Neural progenitor cell (in vitro differentiated cells): ENCODE data around the gene GTPBP6. TPM values are rescaled to one million over a fixed set of nuclear protein-coding genes. Genes with fewer than 3 reads are reported as not detected.

Source experiments
- DNase-seq: peaks from one replicate; pipeline ENCODE4 v3.0.0-alpha.2; 2016; ENCODE audit warnings: low spot score
- H2AFZ ChIP-seq: fragments of 200-600 bp; sonication (generic); replicated peaks from 2 replicates; pipeline ENCODE4 v1.6.1; 2016; ENCODE audit warnings: antibody characterized with exemption
- H3F3A ChIP-seq: fragments of 200-600 bp; sonication (generic); 2 replicates; pipeline ENCODE4 v1.6.1; 2016; ENCODE audit warnings: antibody characterized with exemption, low read depth
- H3K27ac ChIP-seq: fragments of 200-600 bp; sonication (generic); 2 replicates; pipeline ENCODE4 v1.5.1; 2016; ENCODE audit warnings: mild to moderate bottlenecking
- H3K27me3 ChIP-seq: fragments of 200-600 bp; sonication (generic); 2 replicates; pipeline ENCODE4 v1.6.1; 2016; ENCODE audit warnings: mild to moderate bottlenecking, moderate library complexity
- H3K36me3 ChIP-seq: fragments of 200-600 bp; sonication (generic); 2 replicates; pipeline ENCODE4 v1.5.1; 2016
- H3K4me1 ChIP-seq: fragments of 200-600 bp; sonication (generic); 2 replicates; pipeline ENCODE4 v1.6.1; 2016; ENCODE audit warnings: mixed run types
- H3K4me2 ChIP-seq: fragments of 200-600 bp; sonication (generic); 2 replicates; pipeline ENCODE4 v1.6.1; 2016
- H3K4me3 ChIP-seq: fragments of 200-600 bp; sonication (generic); 2 replicates; pipeline ENCODE4 v1.5.1; 2016
- H3K79me2 ChIP-seq: fragments of 200-600 bp; sonication (generic); 2 replicates; pipeline ENCODE4 v1.6.1; 2016; ENCODE audit warnings: low read depth
- H3K9ac ChIP-seq: fragments of 200-600 bp; sonication (generic); 2 replicates; pipeline ENCODE4 v1.6.1; 2016
- H3K9me3 ChIP-seq: fragments of 200-600 bp; sonication (generic); 2 replicates; pipeline ENCODE4 v1.5.1; 2016; ENCODE audit warnings: low read depth
- H4K20me1 ChIP-seq: fragments of 200-600 bp; sonication (generic); 2 replicates; pipeline ENCODE4 v1.6.1; 2016; ENCODE audit warnings: low read depth
- H3K27ac Mint-ChIP-seq: 3 replicates; pipeline ENCODE4 v1.8.0; 2021; ENCODE audit warnings: mixed read lengths
- H3K27me3 Mint-ChIP-seq: 2 replicates; pipeline ENCODE4 v1.8.0; 2022; ENCODE audit warnings: low read depth, mild to moderate bottlenecking, inconsistent platforms, moderate library complexity, mixed read lengths; ENCODE audit not compliant: insufficient read depth
- H3K36me3 Mint-ChIP-seq: 3 replicates; pipeline ENCODE4 v1.8.0; 2021; ENCODE audit warnings: mixed read lengths
- H3K4me1 Mint-ChIP-seq: 3 replicates; pipeline ENCODE4 v1.8.0; 2021; ENCODE audit warnings: mixed read lengths
- H3K4me3 Mint-ChIP-seq: 3 replicates; pipeline ENCODE4 v1.8.0; 2021; ENCODE audit warnings: mild to moderate bottlenecking, moderate library complexity, mixed read lengths
- H3K9me3 Mint-ChIP-seq: 3 replicates; pipeline ENCODE4 v1.8.0; 2020; ENCODE audit warnings: mixed read lengths
- EZH2 ChIP-seq: fragments of 200-600 bp; sonication (generic); IDR thresholded peaks from 2 replicates; pipeline ENCODE4 v1.6.1; 2017; ENCODE audit warnings: antibody characterized with exemption, mild to moderate bottlenecking, moderate library complexity
- EZH2phosphoT487 ChIP-seq: fragments of 200-600 bp; sonication (generic); IDR thresholded peaks from 2 replicates; pipeline ENCODE4 v1.6.1; 2017; ENCODE audit warnings: antibody characterized with exemption
- total RNA-seq: library from RNA; depleted of rRNA; stranded (reverse); fragments of >200 nt; gene quantifications from 2 replicates; pipeline ENCODE4 v1.2.3, GENCODE V29; 2015; ENCODE audit warnings: low replicate concordance
- TF ChIP-seq, protein P1 (sequence below): fragments of 200-600 bp; sonication (generic); IDR thresholded peaks from 2 replicates; pipeline ENCODE4 v1.5.1; 2017; ENCODE audit warnings: antibody characterized with exemption, mild to moderate bottlenecking

Gene GTPBP6, protein sequence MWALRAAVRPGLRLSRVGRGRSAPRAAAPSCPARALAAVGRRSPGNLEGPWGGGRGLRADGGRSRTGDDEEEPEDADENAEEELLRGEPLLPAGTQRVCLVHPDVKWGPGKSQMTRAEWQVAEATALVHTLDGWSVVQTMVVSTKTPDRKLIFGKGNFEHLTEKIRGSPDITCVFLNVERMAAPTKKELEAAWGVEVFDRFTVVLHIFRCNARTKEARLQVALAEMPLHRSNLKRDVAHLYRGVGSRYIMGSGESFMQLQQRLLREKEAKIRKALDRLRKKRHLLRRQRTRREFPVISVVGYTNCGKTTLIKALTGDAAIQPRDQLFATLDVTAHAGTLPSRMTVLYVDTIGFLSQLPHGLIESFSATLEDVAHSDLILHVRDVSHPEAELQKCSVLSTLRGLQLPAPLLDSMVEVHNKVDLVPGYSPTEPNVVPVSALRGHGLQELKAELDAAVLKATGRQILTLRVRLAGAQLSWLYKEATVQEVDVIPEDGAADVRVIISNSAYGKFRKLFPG
- 16.6 and 52.6 TPM in 2 replicates for total RNA-seq

DNA sequence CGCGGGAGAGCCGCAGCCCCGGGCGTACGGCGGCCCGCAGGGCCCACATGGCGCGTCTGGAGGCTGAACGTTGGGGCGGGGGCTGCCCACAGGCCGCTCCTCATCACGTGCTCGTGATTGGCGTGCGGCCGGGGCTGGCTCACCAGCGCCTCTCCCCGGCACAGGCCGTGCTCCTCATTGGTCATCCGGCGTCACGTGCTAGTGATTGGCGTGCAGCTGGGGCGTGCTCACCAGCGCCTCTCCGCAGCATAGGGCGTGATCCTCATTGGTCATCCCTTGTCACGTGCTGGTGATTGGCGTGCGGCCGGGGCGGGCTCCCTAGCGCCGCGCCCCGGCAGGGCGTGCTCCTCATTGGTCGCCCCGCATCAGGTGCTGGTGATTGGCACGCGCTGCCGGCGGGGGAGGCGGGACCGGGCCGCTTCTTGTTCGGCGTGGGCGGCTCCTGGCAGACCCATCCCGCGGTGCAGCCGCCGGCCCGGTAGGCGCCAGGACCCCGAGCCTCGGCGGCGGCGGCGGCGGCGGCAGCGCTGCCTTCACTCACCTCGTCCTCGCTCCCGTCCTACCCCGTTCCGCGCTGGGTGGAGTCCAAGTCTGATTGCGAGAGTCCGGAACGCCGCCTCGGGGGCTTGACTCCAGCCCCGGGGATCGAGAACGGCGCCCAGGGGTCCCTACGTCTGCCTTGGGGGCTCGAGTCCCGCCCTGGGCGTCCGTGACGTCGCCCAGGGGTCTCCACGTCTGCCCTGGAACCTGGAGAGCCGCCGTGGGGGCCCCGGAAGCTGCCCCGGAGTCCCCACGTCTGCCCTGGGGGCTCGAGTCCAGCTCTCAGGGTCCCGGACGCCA, at the start of gene GTPBP6:
Gene GTPBP6, minus strand, starts transcription at position 58 of the 840 bp plus-strand sequence. Its CDS starts 9 bp downstream, at position 49.
- H3K79me2 ChIP-seq, result peaks cover 32% of the 10 kb centered on the region
- peaks cover 1% of the 10 kb centered on the region for H3K36me3 Mint-ChIP-seq
- peak within 1 kb of the TSS; percentile 91 for H3K27ac ChIP-seq
- no peaks in the 10 kb centered on the region for H3K27me3 ChIP-seq
- H3F3A ChIP-seq, result peaks cover 26% of the 10 kb centered on the region
- peaks cover 7% of the 10 kb centered on the region for H3K4me1 ChIP-seq
- H3K9me3 ChIP-seq, result no peaks in the 10 kb centered on the region
- DNase-seq, result peak; percentile 100
- no peaks in the 10 kb centered on the region for H3K9me3 Mint-ChIP-seq
- H3K27ac Mint-ChIP-seq, result peak within 1 kb of the TSS; percentile 36
- H3K4me2 ChIP-seq, result peak within 1 kb of the TSS; percentile 98
- peak within 1 kb of the TSS; percentile 85 for H3K9ac ChIP-seq
- peak within 1 kb of the TSS; percentile 91 for H3K4me3 Mint-ChIP-seq
- H3K4me1 Mint-ChIP-seq, result peaks cover 13% of the 10 kb centered on the region
- no peak within 1 kb of the TSS for H2AFZ ChIP-seq
- no peak for TF ChIP-seq EZH2
- no peak for TF ChIP-seq EZH2phosphoT487
- TF ChIP-seq, protein P1, sequence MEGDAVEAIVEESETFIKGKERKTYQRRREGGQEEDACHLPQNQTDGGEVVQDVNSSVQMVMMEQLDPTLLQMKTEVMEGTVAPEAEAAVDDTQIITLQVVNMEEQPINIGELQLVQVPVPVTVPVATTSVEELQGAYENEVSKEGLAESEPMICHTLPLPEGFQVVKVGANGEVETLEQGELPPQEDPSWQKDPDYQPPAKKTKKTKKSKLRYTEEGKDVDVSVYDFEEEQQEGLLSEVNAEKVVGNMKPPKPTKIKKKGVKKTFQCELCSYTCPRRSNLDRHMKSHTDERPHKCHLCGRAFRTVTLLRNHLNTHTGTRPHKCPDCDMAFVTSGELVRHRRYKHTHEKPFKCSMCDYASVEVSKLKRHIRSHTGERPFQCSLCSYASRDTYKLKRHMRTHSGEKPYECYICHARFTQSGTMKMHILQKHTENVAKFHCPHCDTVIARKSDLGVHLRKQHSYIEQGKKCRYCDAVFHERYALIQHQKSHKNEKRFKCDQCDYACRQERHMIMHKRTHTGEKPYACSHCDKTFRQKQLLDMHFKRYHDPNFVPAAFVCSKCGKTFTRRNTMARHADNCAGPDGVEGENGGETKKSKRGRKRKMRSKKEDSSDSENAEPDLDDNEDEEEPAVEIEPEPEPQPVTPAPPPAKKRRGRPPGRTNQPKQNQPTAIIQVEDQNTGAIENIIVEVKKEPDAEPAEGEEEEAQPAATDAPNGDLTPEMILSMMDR, result no peak
- H4K20me1 ChIP-seq, result peaks cover 21% of the 10 kb centered on the region
- H3K36me3 ChIP-seq, result no peaks in the 10 kb centered on the region
- H3K27me3 Mint-ChIP-seq, result peaks cover 17% of the 10 kb centered on the region
- H3K4me3 ChIP-seq, result peak within 1 kb of the TSS; percentile 85

DNA sequence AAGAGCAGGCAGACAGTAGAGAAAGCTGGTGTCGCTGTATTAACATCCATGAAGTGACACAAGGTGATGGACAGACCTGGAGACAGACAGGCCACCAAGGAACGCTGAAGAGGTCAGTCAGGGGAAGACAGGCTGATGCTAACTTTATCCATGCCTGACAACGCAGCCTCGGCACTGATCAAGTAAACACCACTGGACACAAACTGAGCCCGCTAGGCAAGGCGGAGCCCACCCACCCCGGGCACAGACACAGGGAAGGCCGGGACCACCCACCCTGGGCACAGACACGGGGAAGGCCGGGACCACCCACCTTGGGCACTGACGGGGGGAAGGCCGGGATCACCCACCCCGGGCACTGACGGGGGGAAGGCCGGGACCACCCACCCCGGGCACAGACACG, 49.3 kb upstream of the GTPBP6 start:
- Mint-ChIP-seq H3K27me3 (peaks cover 19% of the 10 kb centered on the region), H3K36me3 (peaks cover 22% of the 10 kb centered on the region), H3K9me3 (peaks cover 14% of the 10 kb centered on the region), H3K27ac (no peak overlapping the region), H3K4me3 (no peak overlapping the region), H3K4me1 (peaks cover 32% of the 10 kb centered on the region)
- no peaks in the 10 kb centered on the region for H3K36me3 ChIP-seq
- peaks cover 56% of the 10 kb centered on the region for H4K20me1 ChIP-seq
- TF ChIP-seq EZH2, result no peak
- peaks cover 62% of the 10 kb centered on the region for H3K79me2 ChIP-seq
- H3K27me3 ChIP-seq, result peaks cover 18% of the 10 kb centered on the region
- H2AFZ ChIP-seq, result no peak overlapping the region
- H3F3A ChIP-seq, result peaks cover 10% of the 10 kb centered on the region
- peak; percentile 36 for DNase-seq
- no peak overlapping the region for H3K27ac ChIP-seq
- H3K9me3 ChIP-seq, result no peaks in the 10 kb centered on the region
- no peak overlapping the region for H3K4me3 ChIP-seq
- no peak overlapping the region for H3K4me2 ChIP-seq
- no peak overlapping the region for H3K9ac ChIP-seq
- H3K4me1 ChIP-seq, result peaks cover 21% of the 10 kb centered on the region

DNA sequence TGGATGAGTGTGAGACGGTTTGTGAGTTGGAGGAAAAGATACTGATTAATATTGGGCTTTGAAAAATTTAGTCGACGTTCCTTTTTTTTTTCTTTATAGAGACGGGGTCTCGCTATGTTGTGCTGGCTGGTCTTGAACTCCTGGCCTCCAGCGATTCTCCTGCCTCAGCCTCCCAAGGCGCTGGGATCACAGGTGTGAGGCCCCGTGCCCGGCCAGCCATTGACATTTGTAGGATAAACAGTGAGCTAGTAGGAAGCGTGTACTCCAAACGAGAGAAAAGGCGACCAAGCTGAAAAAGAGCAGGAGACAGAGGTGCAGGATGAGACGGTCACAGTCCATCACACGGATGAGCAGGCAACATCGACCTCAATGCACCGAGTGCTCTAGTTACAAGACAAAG, 48.8 kb upstream of the GTPBP6 start:
- no peaks in the 10 kb centered on the region for H3K36me3 ChIP-seq
- no peak overlapping the region for H3K27ac ChIP-seq
- peaks cover 57% of the 10 kb centered on the region for H3K79me2 ChIP-seq
- H3F3A ChIP-seq, result peaks cover 10% of the 10 kb centered on the region
- no peak overlapping the region for H2AFZ ChIP-seq
- Mint-ChIP-seq H3K27me3 (peaks cover 18% of the 10 kb centered on the region), H3K4me1 (peaks cover 29% of the 10 kb centered on the region), H3K27ac (no peak overlapping the region), H3K9me3 (peaks cover 18% of the 10 kb centered on the region), H3K4me3 (no peak overlapping the region), H3K36me3 (peaks cover 24% of the 10 kb centered on the region)
- peaks cover 20% of the 10 kb centered on the region for H3K4me1 ChIP-seq
- no peak overlapping the region for H3K4me3 ChIP-seq
- H3K27me3 ChIP-seq, result peaks cover 13% of the 10 kb centered on the region
- TF ChIP-seq, protein P1, result no peak
- no peak for TF ChIP-seq EZH2phosphoT487
- no peak for TF ChIP-seq EZH2
- no peaks in the 10 kb centered on the region for H3K9me3 ChIP-seq
- H3K9ac ChIP-seq, result no peak overlapping the region
- DNase-seq, result no peak
- no peak overlapping the region for H3K4me2 ChIP-seq
- peaks cover 51% of the 10 kb centered on the region for H4K20me1 ChIP-seq
